Ectodermal cell (in vitro differentiated cells): ENCODE results near the gene GPC6.

Experiments used
- H3K27ac ChIP-seq: 2 replicates; pipeline ENCODE4 v1.7.0; 2013; ENCODE audit warnings: mild to moderate bottlenecking, low read depth, low read length; ENCODE audit not compliant: insufficient read depth, poor library complexity, severe bottlenecking
- H3K27me3 ChIP-seq: 2 replicates; pipeline ENCODE4 v1.7.0; 2013; ENCODE audit warnings: mild to moderate bottlenecking, low read length; ENCODE audit not compliant: insufficient read depth, control insufficient read depth, poor library complexity, severe bottlenecking
- H3K36me3 ChIP-seq: one replicate; pipeline ENCODE4 v1.7.0; 2013; ENCODE audit warnings: low read length; ENCODE audit not compliant: control insufficient read depth, insufficient read depth
- H3K4me1 ChIP-seq: one replicate; pipeline ENCODE4 v1.7.0; 2013; ENCODE audit warnings: low read length; ENCODE audit not compliant: control insufficient read depth, insufficient read depth
- H3K4me3 ChIP-seq: 2 replicates; pipeline ENCODE4 v1.7.0; 2013; ENCODE audit warnings: low read depth, low read length, control low read depth; ENCODE audit not compliant: insufficient read depth
- H3K9me3 ChIP-seq: 2 replicates; pipeline ENCODE4 v1.7.0; 2013; ENCODE audit warnings: mild to moderate bottlenecking, low read length, moderate library complexity; ENCODE audit not compliant: control insufficient read depth
- WGBS, 2 experiments: methylation state at CpG; one replicate each; pipeline ENCODE4 v1.1.7; 2013; ENCODE audit warnings: missing lambda C conversion rate in 2 of 2; 5-methylcytosine and 5-hydroxymethylcytosine counted together

Gene GPC6

DNA sequence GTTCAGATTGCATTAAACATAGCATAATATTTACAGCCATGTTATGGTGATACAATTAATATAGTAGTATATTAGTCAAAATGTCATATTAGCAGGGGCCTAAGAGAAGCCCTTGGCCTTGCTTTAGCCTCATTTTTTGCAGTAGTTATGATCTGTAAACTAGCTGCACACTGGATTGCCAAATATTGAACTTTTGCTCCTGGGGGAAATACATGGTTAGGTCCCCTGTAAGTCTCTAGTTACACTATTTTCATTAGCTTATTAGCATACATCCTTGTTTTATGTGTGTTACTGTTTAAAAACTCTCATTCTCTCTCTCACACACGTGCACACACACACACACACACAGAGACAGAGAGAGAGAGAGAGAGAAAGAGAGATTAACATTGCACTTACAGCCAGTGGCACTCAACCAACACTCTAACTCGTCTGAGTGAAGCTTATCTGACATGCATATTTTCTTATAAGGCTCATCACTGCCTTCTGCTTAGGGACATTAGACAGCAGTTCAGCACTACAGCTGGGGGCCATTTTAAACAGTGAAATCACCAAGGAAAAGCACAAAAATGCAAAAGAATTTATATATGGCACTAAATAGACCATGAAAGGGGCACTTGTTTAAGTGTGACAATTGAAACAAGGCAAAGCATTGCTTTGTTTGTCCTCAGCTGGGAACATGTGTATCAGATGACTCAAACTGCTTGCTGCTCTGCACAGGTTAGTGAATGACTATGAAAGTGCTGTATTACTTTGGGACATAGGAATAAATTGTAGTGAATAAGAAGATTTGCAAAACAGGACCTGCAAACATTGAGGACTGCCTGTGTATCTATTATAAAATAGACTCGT, 278.7 kb downstream of the GPC6 start:
- H3K4me3 ChIP-seq: no peak overlapping the region
- no peak overlapping the region for H3K27ac ChIP-seq
- WGBS, 2 experiments: 76 to 89% methylated on average over 3 of the region's 3 CpGs
- H3K4me1 ChIP-seq: no peaks in the 10 kb centered on the region
- H3K27me3 ChIP-seq: no peaks in the 10 kb centered on the region
- H3K36me3 ChIP-seq: no peaks in the 10 kb centered on the region
- no peaks in the 10 kb centered on the region for H3K9me3 ChIP-seq

GRCh38 chr13:93511011-93511410, 284.4 kb downstream of the GPC6 start:
- no peak overlapping the region for H3K27ac ChIP-seq
- H3K4me1 ChIP-seq: no peaks in the 10 kb centered on the region
- H3K9me3 ChIP-seq: no peaks in the 10 kb centered on the region
- no peaks in the 10 kb centered on the region for H3K27me3 ChIP-seq
- no peaks in the 10 kb centered on the region for H3K36me3 ChIP-seq
- no peak overlapping the region for H3K4me3 ChIP-seq
- WGBS, 2 experiments: 50% methylated on average over 2 of the region's 2 CpGs; no CpG with 5 or more reads in 1 of the 2 experiments

GRCh38 chr13:93515267-93515666, 288.7 kb downstream of the GPC6 start:
- Histone ChIP-seq H3K9me3 (no peaks in the 10 kb centered on the region), H3K27ac (no peak overlapping the region), H3K4me3 (no peak overlapping the region), H3K36me3 (no peaks in the 10 kb centered on the region), H3K27me3 (no peaks in the 10 kb centered on the region), H3K4me1 (no peaks in the 10 kb centered on the region)

DNA sequence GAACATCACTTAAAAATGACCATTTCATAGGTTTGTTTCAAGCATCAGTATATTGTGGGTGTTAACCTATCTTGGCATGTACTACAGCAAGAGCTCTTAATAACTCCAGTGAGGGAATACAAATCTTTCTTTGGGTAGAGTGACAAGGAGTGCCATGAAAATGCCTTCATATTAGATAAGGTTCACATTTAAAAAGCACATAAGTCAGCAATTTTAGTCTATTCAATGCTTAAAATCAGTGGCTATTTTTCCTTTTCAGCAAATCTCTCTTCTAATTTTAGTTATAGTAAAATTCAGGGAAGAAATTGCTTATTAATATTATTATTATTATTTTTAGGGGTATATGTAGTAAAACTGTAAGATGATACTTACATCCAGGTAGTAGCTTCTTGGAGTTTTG, 291.1 kb downstream of the GPC6 start:
- H3K4me3 ChIP-seq: no peak overlapping the region
- no peak overlapping the region for H3K27ac ChIP-seq
- no peaks in the 10 kb centered on the region for H3K27me3 ChIP-seq
- no peaks in the 10 kb centered on the region for H3K36me3 ChIP-seq
- H3K4me1 ChIP-seq: no peaks in the 10 kb centered on the region
- no peaks in the 10 kb centered on the region for H3K9me3 ChIP-seq

DNA sequence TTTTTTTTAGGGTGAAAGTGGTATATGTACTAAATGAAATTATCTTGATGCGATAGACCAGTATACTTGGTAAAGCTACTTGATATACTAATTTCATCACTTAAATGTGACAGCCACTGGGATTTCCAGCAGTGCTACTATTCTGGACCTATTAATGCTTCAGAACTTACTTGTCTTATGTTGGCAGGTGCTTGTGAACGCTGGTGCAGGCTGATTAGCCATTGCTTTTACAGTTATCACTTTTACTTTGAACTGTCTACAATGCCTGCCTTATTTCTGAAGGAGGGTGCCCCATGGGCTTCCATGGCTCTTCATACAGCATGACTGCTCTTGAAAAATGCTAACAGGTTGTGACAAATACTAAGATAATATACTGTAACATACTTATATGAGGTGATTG, 294.7 kb downstream of the GPC6 start:
- Histone ChIP-seq H3K36me3 (no peaks in the 10 kb centered on the region), H3K27ac (no peak overlapping the region), H3K4me1 (no peaks in the 10 kb centered on the region), H3K9me3 (no peaks in the 10 kb centered on the region), H3K27me3 (no peaks in the 10 kb centered on the region), H3K4me3 (no peak overlapping the region)
- 96 to 98% methylated on average over 1 to 2 of the region's 2 CpGs for WGBS, 2 experiments

- Histone ChIP-seq H3K4me1 (no peaks in the 10 kb centered on the region), H3K4me3 (no peak overlapping the region), H3K36me3 (no peaks in the 10 kb centered on the region), H3K27me3 (no peaks in the 10 kb centered on the region), H3K27ac (no peak overlapping the region), H3K9me3 (no peaks in the 10 kb centered on the region)
- WGBS, 2 experiments: 72 to 78% methylated on average over 3 of the region's 3 CpGs
These were observed 295.9 kb downstream of the GPC6 start for GRCh38 chr13:93522501-93522900.

GRCh38 chr13:93525087-93525486, 298.5 kb downstream of the GPC6 start:
- Histone ChIP-seq H3K36me3 (no peaks in the 10 kb centered on the region), H3K27me3 (no peaks in the 10 kb centered on the region), H3K9me3 (no peaks in the 10 kb centered on the region), H3K27ac (no peak overlapping the region), H3K4me1 (no peaks in the 10 kb centered on the region), H3K4me3 (no peak overlapping the region)

- WGBS, 2 experiments: 94% methylated on average over 2 of the region's 2 CpGs; no CpG with 5 or more reads in 1 of the 2 experiments
- H3K27ac ChIP-seq: no peak overlapping the region
These were observed 301.2 kb downstream of the GPC6 start for GRCh38 chr13:93527748-93528297.

GRCh38 chr13:93529961-93530360, 303.4 kb downstream of the GPC6 start:
- no peak overlapping the region for H3K4me3 ChIP-seq
- no peaks in the 10 kb centered on the region for H3K9me3 ChIP-seq
- H3K36me3 ChIP-seq: no peaks in the 10 kb centered on the region
- WGBS, 2 experiments: 93 to 99% methylated on average over 2 of the region's 2 CpGs
- no peaks in the 10 kb centered on the region for H3K4me1 ChIP-seq
- no peaks in the 10 kb centered on the region for H3K27me3 ChIP-seq
- H3K27ac ChIP-seq: no peak overlapping the region

More at GRCh38 chr13:93527748-93528297, 301.2 kb downstream of the GPC6 start:
- no peaks in the 10 kb centered on the region for H3K9me3 ChIP-seq
- H3K36me3 ChIP-seq: no peaks in the 10 kb centered on the region
- no peak overlapping the region for H3K4me3 ChIP-seq
- no peaks in the 10 kb centered on the region for H3K4me1 ChIP-seq
- H3K27me3 ChIP-seq: no peaks in the 10 kb centered on the region

DNA sequence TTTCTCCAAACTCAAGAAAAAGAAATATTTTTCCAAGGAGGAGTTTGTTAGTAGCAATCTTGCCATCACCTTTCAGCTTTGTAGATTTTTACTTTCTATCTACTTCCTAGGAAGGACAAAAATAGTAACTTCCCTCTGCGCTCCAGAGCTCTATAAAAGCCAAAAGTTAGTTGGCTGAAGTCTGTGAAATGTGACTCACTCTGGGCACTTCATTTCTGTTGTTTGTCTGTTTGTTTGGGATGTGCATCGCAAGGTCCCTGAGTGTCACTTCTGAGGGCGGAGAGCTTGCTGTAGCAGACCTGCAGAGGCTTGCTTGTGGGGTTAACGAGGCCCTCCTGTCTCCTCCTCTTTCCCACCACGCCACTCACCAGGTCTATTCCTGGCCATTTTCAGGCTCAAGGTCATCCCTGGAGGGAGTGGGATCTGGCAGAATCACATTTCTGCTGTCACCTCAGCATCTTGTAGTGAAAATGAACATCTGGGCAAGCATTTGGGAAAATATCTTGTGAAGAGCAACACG, 307.6 kb downstream of the GPC6 start:
- H3K4me1 ChIP-seq: no peaks in the 10 kb centered on the region
- 93 to 97% methylated on average over 6 of the region's 6 CpGs for WGBS, 2 experiments
- H3K27ac ChIP-seq: no peak overlapping the region
- no peaks in the 10 kb centered on the region for H3K36me3 ChIP-seq
- H3K4me3 ChIP-seq: no peak overlapping the region
- no peaks in the 10 kb centered on the region for H3K9me3 ChIP-seq
- H3K27me3 ChIP-seq: no peaks in the 10 kb centered on the region
